Activated CD8-positive, alpha-beta T cell treated with anti-CD3 and anti-CD28 coated beads for 36 hours (primary cell): ENCODE measurements around the gene HSD17B7. TPM values are rescaled to one million over a fixed set of nuclear protein-coding genes. Genes with fewer than 3 reads are reported as not detected.
"Not testable (repeated sequence)": the region's sequence is repeated elsewhere in the genome, so short reads cannot be mapped to it uniquely, and the experiment has no call there.

Source experiments
- ATAC-seq: fragments of 200-7000 bp; cut with Tn5 transposase; one replicate; pipeline ENCODE4 v1.10.0; 2021; ENCODE audit warnings: mild to moderate bottlenecking, moderate library complexity
- CTCF ChIA-PET: fragments of 350-600 bp; sonication (Branson Sonifier 250); formaldehyde crosslinking; loops from one replicate; lab custom pipeline; 2021; ENCODE audit warnings: antibody characterized with exemption; lab: Charles Lee
- POLR2A ChIA-PET: fragments of 350-600 bp; sonication (Branson Sonifier 250); formaldehyde crosslinking; loops from one replicate; lab custom pipeline; 2021; ENCODE audit warnings: antibody characterized with exemption; lab: Charles Lee
- DNase-seq: peaks from one replicate; pipeline ENCODE4 v3.0.0-alpha.2; 2020
- H3K27ac Mint-ChIP-seq: one replicate; pipeline ENCODE4 v1.8.0; 2021; ENCODE audit warnings: mild to moderate bottlenecking, mixed read lengths
- H3K27me3 Mint-ChIP-seq: one replicate; pipeline ENCODE4 v1.8.0; 2021; ENCODE audit warnings: mixed read lengths
- H3K36me3 Mint-ChIP-seq: one replicate; pipeline ENCODE4 v1.8.0; 2021; ENCODE audit warnings: low read depth, mixed read lengths
- H3K4me1 Mint-ChIP-seq: one replicate; pipeline ENCODE4 v1.8.0; 2021; ENCODE audit warnings: low read depth, mixed read lengths
- H3K4me3 Mint-ChIP-seq: one replicate; pipeline ENCODE4 v1.8.0; 2021; ENCODE audit warnings: mild to moderate bottlenecking, moderate library complexity, mixed read lengths
- H3K9me3 Mint-ChIP-seq: one replicate; pipeline ENCODE4 v1.8.0; 2021; ENCODE audit warnings: mixed read lengths
- intact Hi-C: fragments of 100-400 bp; cut with micrococcal nuclease; formaldehyde crosslinking; loops from one replicate; pipeline ENCODE4 v1.10.0; 2022
- total RNA-seq, 2 experiments: library from RNA; stranded (reverse); gene quantifications; one replicate each; pipeline ENCODE4 v1.2.3, GENCODE V29; 2021
- TF ChIP-seq, protein P1 (sequence below): fragments of 200-600 bp; IDR thresholded peaks from one replicate; pipeline ENCODE4 v1.8.0; 2022; ENCODE audit warnings: antibody characterized with exemption, mild to moderate bottlenecking

Gene HSD17B7, protein sequence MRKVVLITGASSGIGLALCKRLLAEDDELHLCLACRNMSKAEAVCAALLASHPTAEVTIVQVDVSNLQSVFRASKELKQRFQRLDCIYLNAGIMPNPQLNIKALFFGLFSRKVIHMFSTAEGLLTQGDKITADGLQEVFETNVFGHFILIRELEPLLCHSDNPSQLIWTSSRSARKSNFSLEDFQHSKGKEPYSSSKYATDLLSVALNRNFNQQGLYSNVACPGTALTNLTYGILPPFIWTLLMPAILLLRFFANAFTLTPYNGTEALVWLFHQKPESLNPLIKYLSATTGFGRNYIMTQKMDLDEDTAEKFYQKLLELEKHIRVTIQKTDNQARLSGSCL
- total RNA-seq: 10 to 100 TPM; 28.8 to 31.1 TPM

DNA sequence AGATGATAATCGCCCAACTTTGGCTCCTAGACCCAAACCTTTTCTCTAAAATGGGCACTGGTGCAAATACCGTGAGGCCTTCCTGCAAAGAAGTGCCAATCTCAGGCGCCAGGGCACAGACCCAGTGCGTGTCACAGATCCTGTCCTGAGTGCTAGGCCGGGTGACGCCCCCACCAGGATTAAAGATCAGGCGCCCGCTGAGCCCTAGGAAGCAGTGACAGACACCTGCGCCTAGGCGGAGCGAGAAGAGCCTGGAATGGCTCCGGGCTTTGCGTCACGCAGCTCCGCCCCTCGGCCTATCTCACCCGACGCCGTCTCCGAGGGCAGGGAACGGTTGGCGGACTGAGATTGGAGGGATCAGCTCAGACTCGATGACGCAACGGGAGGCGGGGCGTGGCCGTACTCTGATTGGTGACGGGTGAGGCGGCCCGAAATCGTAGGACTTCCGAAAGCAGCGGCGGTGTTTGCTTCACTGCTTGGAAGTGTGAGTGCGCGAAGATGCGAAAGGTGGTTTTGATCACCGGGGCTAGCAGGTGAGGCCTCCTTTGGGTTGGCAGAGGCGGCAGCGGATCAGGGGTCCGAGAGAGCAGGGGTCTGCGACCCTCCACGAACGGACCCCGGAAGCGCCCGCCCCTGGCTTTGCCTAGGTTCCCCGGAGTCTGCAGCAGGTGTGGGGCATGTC, at the start of gene HSD17B7:
Gene HSD17B7 (plus strand): TSS at position 400 of the 682 bp plus-strand sequence. CDS start 99 bp downstream, at position 499.
- Mint-ChIP-seq H3K27ac (peak within 1 kb of the TSS; percentile 95), H3K36me3 (peaks cover 11% of the 10 kb centered on the region), H3K4me3 (peak within 1 kb of the TSS; percentile 87), H3K4me1 (peaks cover 11% of the 10 kb centered on the region)
- H3K27me3 Mint-ChIP-seq, H3K9me3 Mint-ChIP-seq, POLR2A ChIA-PET, CTCF ChIA-PET, intact Hi-C loops: not testable (repeated sequence)
- DNase-seq (peak; percentile 81), ATAC-seq (peak; percentile 99)

DNA sequence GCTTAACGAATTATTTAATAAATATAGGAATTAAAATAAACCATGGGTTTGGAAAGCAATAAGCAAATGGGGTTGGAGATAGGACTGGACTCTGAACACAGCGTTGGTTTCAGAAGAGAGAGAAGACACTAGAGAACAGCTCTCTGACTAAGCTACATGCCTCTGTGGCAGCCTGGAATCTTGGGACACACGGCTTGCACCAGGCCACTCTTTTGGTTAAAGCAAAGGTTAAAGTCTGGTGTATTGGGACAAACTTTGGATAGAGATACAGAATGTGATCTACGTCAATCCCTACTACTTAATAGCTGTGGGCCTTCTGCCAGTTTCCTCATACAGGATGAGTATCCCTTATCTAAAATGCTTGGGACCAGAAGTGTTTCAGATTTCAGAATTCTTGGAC, 49.7 kb upstream of the HSD17B7 start:
- Mint-ChIP-seq H3K9me3 (no peaks in the 10 kb centered on the region), H3K4me3 (no peak overlapping the region), H3K27me3 (peaks cover 5% of the 10 kb centered on the region), H3K36me3 (no peaks in the 10 kb centered on the region), H3K27ac (no peak overlapping the region), H3K4me1 (no peaks in the 10 kb centered on the region)
- TF ChIP-seq, protein P1, sequence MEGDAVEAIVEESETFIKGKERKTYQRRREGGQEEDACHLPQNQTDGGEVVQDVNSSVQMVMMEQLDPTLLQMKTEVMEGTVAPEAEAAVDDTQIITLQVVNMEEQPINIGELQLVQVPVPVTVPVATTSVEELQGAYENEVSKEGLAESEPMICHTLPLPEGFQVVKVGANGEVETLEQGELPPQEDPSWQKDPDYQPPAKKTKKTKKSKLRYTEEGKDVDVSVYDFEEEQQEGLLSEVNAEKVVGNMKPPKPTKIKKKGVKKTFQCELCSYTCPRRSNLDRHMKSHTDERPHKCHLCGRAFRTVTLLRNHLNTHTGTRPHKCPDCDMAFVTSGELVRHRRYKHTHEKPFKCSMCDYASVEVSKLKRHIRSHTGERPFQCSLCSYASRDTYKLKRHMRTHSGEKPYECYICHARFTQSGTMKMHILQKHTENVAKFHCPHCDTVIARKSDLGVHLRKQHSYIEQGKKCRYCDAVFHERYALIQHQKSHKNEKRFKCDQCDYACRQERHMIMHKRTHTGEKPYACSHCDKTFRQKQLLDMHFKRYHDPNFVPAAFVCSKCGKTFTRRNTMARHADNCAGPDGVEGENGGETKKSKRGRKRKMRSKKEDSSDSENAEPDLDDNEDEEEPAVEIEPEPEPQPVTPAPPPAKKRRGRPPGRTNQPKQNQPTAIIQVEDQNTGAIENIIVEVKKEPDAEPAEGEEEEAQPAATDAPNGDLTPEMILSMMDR: no peak
- ChIA-PET CTCF (no interaction called here), POLR2A (no interaction called here)
- ATAC-seq: no peak
- intact Hi-C loops: no loop called here
- DNase-seq: no peak

DNA sequence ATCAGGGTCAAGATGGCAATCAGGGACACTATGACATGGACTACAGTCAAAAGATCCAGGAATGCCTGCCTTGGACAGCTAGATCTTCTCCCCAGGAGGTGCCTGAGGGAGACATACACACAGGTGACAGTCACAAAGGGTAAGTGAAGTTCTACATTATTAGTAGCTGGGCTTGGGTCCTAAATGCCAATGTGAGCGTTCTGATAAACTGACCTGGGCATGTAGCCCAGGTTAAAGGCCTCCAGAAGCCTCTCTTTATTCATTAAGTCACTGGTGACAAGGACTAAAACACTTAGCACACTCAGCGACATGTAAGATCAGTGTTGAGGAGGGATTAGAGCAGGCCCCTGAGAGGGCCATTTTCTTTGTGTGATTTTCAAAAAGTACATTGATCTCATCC, 48.9 kb upstream of the HSD17B7 start:
- H3K27me3 Mint-ChIP-seq: peaks cover 2% of the 10 kb centered on the region
- intact Hi-C loops: no loop called here
- ChIA-PET POLR2A (no interaction called here), CTCF (no interaction called here)
- ATAC-seq (no peak), DNase-seq (no peak)
- no peaks in the 10 kb centered on the region for H3K4me1 Mint-ChIP-seq
- no peaks in the 10 kb centered on the region for H3K9me3 Mint-ChIP-seq
- H3K36me3 Mint-ChIP-seq: no peaks in the 10 kb centered on the region
- H3K27ac Mint-ChIP-seq: no peak overlapping the region
- TF ChIP-seq, protein P1: no peak
- no peak overlapping the region for H3K4me3 Mint-ChIP-seq

DNA sequence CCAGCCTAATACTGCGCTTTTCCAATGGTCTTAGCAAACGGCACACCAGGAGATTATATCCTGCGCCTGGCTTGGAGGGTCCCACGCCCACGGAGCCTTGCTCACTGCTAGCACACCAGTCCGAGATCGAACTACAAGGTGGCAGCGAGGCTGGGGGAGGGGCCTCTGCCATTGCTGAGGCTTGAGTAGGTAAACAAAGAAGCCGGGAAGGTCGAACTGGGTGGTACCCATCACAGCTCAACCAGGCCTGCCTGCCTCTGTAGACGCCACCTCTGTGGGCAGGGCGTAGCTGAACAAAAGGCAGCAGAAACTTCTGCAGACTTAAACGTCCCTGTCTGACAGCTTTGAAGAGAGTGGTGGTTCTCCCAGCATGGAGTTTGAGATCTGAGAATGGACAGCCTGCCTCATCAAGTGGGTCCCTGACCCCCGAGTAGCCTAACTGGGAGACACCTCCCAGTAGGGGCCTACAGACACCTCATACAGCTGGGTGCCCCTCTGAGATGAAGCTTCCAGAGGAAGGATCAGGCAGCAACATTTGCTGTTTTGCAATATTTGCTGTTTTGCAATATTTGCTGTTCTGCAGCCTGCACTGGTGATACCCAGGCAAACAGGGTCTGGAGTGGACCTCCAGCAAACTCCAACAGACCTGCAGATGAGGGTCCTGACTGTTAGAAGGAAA, 44.1 kb upstream of the HSD17B7 start:
- H3K4me1 Mint-ChIP-seq, CTCF ChIA-PET, ATAC-seq, intact Hi-C loops, H3K4me3 Mint-ChIP-seq, H3K36me3 Mint-ChIP-seq, H3K27ac Mint-ChIP-seq, H3K27me3 Mint-ChIP-seq, POLR2A ChIA-PET, H3K9me3 Mint-ChIP-seq, DNase-seq: not testable (repeated sequence)

DNA sequence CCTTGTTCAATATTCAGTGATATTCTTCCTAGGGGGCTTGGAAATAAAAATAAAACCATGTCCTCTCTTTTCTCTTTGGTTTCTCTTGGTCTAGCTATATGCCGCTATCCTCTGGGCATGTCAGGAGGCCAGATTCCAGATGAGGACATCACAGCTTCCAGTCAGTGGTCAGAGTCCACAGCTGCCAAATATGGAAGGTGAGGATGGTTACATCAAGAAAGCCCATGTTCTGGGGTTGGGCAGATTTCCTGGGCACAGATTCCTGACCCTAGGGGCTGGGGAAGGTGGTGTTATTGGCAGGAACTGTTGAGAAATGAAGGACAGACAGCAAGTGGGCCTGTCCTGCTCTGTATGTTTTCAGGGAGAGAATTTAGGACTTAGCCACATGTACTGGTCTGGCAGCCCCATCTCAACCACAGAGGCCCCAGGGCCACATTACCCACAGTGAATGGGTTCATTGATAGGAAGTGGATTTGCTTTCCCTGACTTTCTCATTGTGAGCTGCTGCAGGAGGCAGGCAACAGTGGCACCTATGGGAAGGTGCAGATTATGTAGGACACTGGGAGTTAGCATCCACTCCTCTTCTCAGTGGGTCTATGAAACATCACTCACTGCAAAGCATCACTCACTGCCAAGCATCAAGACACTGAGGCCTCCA, 37.4 kb upstream of the HSD17B7 start:
- POLR2A ChIA-PET: no interaction called here
- CTCF ChIA-PET: no interaction called here
- H3K4me1 Mint-ChIP-seq: no peaks in the 10 kb centered on the region
- TF ChIP-seq, protein P1: no peak
- H3K27me3 Mint-ChIP-seq: peaks cover 3% of the 10 kb centered on the region
- ATAC-seq (no peak), DNase-seq (no peak)
- no peaks in the 10 kb centered on the region for H3K9me3 Mint-ChIP-seq
- H3K4me3 Mint-ChIP-seq: no peak overlapping the region
- H3K27ac Mint-ChIP-seq: no peak overlapping the region
- no peaks in the 10 kb centered on the region for H3K36me3 Mint-ChIP-seq
- intact Hi-C loops: no loop called here
